ENCODE results near the gene GNRH2.
A peak's percentile ranks its signal among the peaks of the same experiment; 100 is the strongest.
"Not testable (repeated sequence)": the region's sequence is repeated elsewhere in the genome, so short reads cannot be mapped to it uniquely, and the experiment has no call there.

Gene GNRH2

DNA sequence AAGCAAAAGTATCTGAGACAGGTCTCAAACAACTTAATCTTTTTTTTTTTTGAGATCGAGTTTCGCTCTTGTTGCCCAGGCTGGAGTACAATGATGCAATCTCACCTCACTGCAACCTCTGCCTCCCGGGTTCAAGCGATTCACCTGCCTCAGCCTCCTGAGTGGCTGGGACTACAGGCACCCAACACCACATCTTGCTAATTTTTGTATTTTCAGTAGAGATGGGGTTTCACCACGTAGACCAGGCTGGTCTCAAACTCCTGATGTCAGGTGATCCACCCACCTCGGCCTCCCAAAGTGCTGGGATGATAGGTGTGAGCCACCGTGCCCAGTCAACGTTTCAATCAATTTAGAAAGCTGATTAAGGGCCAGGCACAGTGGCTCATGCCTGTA lies 29.8 kb downstream of the GNRH2 start:
- DNase-seq (ENCODE audit: low read depth), result not testable (repeated sequence)

DNA sequence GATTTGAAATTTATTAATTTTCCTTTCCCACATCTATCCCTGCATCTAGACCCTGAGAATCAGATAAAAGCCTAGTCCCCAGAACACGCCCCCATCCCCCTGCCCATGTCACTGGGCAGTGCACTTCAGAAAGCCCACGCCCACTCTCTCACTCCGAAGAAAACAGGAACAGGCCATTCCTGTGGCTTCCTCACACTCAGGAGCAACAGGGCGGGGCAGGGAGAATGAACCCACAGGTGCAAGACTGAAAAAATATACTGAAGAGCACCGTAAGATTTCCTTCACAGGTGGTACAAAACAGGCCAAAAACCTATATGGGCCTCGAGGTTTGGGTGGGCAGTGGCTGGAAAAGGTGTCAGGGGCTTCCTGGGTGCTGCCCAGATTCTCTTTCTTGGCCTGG lies 31.4 kb downstream of the GNRH2 start:
- DNase-seq (ENCODE audit: low read depth), result no peak

DNA sequence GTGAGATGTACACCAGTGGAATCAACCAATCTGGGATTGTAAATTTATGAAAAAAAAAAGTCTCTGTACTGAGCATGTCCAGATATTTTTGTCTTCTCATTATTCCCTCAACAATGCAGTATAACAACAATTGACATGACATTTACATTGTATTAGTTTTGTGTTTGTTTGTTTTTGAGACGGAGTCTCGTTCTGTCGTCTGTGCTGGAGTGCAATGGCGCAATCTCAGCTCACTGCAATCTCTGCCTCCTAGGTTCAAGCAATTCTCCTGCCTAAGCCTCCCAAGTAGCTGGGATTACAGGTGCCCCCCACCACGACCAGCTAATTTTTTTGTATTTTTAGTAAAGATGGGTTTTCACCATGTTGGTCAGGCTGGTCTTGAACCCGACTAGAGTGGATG lies 31.9 kb downstream of the GNRH2 start:
- not testable (repeated sequence) for DNase-seq (ENCODE audit: low read depth)

DNA sequence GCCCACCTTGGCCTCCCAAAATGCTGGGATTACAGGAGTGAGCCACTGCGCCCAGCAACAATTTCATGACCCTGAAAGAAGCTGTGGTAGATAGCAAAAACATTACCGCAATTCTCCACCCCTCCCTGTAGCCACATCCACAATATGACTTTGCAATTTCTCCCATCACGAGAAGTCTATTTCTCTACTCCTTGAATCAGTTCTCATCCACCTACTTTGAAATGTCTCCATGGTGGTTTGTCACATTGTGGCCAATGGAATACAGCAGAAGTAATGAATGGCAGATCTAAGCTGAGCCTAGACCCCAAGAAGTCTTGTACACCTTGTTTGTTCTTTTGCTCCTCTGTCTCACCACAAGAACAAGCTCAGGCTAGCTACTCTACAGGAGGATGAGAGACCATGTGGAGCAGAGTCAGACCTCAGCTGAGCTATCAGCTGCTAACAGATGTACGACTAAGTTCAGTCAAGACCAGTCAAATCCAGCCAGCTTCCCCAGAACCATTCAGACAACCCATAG lies 34.3 kb downstream of the GNRH2 start:
- DNase-seq (ENCODE audit: low read depth), result no peak

DNA sequence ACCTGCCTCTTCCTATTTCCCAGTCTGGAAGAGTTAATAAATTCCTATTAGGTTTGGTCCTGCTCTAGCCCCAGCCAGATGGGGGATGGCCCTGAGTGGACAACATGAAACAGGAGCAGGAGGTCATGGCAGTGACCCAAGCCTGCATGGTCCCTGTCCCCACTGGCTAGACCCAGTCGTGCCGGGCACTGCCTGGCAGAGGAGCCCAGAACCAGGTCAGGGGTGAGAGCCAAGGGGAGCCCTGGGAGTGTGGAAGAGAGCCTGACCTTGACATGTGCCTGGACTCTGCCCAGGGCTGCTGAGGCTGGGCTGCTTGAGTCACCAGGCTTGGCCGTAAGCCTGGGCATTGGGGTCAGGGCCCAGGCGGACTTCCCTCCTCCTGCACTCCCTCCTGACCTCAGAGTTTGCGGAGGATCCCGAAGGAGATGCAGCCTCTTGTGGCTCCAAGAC lies 37.5 kb downstream of the GNRH2 start:
- DNase-seq (ENCODE audit: low read depth), result no peak

DNA sequence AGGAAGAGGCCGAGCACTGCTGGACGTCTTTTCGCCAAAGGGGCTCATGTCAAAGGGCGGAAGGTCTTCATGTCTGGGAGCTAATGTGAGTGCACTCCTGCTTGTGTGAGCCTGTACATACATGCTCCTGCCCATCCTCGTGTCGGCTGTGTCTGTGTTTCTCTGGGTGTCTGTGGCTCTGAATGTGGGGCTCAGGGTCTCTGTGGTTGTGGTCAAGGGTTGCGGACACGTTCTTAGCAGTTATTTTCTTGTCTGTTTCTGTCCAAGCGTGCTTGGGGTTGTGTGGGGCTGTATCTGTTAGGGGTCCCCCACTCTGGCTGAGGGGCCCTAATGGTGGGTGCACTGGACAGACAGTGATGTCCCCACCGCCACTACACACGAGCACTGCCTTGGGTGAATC lies 38.2 kb downstream of the GNRH2 start:
- no peak for DNase-seq (ENCODE audit: low read depth)

DNA sequence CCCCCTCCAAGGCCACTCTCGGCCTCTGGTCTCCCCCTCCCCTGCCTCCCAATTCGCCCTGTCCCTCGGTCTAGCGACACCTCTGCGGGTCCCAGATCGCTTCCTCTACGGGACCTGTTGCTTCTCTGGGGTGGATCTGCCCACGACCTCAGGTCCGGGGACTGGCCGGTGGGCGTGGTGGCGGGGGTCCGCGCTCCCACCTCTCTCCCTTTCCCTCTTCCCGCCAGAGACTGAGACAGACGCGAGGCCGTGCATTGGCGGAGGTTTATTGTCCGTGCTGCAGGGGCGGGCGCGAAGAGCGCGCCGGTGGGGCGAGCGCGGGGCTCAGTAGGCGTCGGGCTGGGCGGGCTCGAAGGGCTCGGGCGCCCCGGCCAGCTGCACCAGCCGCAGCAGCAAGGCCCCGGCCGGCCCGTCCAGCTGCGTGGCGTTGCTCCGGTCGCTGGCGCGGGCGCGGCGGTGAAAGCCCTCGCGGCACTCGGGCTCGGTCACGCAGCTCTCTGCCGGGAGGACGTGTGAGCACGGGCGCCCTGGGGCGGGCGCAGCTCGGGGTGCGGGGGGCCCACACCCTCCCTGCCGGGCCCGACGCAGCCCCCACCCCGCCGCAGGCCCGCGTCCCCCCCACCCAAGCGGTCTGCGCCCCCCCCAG lies 39.0 kb downstream of the GNRH2 start:
- DNase-seq (ENCODE audit: low read depth), result no peak

DNA sequence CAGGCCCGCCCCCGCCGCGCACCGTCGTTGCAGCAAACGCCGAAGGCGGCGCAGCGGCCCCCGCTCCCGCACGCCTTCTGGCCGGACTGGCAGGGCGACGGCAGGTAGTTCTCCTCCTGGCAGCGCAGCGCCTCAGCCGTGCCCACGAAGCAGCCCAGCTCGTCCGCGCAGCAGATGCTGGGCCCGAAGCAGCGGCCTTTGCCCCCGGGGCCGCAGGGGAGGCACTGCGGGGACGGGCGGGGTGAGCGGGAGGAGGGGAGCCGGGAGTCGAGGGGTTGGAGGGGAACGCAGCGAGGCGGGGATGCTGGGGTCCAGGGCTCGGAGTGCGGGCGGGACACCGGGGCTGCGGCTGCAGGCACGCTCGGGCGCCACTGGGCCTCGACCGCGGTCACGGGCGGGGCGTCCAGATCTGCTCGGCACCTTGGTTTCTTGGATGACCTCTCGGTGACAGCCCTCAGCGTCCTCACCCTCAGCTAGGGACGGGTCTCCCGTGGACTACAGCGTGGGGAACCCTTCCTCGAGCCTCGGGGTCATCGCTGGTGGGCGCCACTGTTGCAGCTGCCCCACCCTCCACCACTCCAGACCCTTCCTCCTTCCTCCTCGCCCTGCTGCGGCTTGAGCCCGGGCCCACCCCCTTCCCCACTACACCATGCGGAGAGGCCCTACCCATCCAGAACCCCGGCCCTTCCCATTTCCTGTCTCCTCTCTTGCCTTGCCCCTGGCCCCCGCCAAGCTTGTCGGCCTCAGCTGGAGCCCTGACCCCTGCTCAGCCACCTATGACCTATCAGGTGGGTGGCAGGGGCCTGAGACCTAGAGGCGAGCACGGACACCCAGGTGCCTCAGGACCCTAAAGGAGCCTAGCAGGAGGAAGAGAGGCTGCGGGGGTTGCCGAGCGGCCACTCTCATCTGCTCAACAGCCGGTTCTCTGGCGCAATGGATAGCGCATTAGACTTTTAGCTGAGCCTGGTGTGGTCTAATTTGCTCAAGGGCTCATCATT lies 39.8 kb downstream of the GNRH2 start:
- DNase-seq (ENCODE audit: low read depth), result no peak

DNA sequence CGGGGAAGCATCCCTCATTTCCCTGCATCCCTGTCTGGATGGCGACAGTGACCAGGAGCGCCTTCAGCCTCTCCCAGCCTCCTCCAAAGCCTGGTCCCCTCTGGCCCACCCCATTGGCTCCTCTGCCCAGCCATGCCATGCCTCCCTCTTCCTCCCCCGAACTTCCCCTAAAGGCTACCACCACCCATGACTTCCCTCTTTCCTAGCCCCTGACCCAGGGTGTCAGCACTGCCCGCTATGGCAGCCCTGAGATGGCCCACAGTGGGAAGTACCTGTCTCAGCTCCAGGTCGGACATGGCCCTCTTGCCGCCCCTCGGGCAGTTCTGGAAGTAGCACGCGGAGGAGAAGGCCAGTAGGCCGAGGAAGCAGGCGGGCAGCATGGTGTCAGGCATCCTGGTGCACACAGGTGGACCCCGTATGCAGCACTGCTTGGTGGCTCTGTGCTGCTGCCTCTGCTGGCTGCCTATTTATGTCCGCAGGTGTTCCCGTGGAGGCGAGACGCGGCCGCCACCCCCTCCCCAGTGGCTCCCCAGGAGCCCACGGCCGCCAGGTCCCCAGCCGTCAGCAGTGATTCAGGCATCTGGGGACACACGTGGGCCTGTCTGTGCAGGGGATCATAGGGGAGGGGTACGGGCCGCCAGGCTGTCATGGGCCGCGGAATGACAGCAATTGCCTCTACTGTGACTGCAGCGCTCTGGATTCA lies 41.0 kb downstream of the GNRH2 start, which contains the start of gene AVP:
AVP (minus strand) TSS at position 442 of the 703 bp plus-strand sequence; CDS start at position 392, 50 bp downstream.
- DNase-seq (ENCODE audit: low read depth), result no peak

DNA sequence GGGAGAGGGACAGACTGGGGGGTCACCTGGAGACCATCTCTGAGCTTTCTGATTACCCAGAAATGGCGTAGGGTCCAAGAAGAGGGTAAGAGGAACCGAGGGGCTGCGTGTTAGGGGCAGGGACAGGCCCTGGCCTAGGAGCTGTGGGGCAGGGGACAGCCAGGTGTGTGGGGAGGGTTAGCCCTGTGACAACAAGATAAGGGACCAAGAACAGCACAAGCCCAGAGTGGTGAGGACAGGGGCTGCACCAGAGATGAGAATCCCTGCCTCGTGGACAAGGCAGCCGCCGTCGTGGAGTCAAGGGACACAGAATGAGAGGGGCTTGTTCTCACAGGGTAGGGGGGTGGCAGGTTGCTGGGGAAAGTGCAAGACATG lies 41.6 kb downstream of the GNRH2 start:
- no peak for DNase-seq (ENCODE audit: low read depth)

DNA sequence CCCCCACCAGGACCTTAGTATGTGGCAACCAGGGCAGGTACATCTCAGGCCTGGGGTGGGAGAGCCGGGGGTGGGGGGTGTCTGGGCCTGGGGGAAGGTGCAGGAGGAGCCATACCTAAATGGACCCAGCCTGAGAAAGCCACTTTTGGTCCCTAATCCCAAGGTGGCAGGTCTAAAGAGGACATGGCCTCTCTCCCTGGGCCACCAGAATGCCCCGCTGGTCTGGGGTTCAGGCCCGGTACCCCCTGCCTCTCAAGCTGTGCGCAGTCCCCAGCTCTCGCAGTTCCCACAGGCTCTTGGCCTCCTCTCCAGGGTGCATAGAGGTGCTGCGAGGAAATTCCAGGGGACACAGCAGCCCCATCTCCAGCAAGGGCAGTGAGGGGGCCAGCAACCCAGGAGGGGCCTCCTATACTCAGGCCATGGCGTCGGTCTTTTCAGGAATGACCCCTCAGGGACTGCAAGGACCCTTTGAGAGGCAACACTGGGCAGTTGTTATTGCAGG lies 42.2 kb downstream of the GNRH2 start:
- no peak for DNase-seq (ENCODE audit: low read depth)

DNA sequence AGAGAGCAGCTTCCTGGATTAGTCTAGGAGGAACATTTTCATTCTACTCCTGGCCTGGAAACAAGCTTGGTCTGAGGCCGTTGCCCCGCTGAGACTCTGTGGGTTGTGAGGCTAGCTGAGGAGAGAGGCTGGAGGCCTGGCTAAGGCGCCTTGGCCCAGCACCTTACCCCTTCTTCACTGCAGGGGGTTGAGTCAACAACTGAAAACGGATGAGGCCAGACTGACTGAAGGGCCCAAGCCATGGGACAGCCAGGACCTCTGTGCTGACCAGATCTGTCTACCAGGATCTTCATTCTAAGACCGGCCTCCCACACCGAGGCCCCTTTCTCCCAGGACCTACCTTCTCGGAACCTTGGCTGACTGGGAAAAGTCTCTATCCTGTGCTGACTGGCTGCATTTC lies 44.6 kb downstream of the GNRH2 start:
- no peak for DNase-seq (ENCODE audit: low read depth)

DNA sequence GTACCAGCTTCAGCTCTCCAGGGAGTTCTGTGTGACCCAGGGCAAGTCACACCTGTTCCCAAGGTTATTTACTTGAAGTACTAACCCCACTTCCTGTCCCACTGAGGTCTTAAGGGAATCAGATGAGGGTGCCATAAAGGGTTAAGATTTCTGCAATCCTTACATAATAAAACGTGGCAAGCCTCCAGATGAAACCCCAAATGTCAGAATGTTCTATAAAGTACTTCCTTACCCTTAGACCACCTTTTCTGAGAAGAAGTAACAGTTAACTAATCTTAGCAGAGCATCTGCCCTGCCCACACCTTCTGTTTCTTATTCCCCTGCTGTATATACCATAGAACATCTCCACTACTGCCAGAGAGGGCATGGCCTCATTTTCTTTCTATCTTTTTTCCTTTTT lies 47.1 kb downstream of the GNRH2 start:
- no peak for DNase-seq (ENCODE audit: low read depth)

DNA sequence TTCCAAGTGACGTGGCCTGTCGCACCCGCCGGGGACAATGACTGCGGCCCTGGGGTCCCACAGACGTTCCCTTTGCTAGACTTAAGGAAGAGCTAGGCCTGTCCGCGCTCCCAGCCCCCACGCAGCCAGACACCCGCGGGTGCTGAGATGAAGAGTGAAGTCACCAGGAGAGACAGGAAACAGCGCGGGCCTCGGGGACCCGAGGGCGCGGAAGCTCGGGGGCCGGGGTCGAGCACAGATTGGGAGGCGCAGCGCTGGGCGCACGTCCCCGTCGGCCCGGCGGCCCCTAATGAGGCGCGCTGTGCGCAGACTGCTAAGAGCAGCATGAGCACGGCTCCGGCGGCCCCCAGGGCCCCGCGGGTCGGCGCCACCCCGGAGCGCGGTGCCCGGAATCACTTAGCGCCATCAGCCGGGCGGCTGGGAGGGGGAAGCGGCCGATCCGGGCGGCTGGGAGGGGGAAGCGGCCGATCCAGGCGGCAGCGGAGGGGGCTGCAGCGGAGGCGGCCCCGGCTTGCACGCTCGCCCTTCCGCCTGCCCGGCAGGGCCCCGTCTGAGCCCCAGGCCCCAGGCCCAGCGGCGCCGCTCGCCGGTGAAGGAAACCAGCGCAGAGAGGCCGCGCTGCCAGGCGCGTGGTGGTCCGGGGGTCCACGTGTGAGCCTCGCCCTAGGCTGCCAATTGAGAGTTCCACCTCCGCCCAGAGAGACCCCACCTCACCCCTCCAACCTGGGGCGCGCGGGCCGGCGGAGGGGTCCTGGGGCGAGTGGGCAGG lies 49.4 kb downstream of the GNRH2 start:
- peak; percentile 38 for DNase-seq (ENCODE audit: low read depth)

DNA sequence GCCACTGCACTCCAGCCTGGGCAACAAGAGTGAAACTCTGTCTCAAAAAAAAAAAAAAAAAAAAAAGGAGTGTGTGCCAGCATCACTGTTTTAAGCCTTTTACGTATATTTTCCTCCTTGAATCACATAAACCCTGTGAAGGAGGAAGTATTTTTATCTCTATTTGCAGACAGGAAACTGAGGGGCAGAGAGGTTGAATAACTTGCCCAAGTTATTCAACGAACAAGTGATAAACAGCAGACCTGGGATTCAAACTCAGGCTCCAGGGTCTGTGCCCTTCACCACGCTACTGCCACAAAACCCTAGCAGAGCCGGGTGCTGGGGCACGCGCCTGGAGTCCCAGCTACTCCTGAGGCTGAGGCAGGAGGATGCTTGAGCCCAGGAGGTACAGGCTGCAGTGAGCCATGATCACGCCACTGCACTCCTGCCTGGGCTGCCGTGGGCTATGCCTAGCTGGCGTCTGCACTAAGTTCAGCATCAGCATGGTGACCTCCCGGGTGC lies 50.5 kb downstream of the GNRH2 start:
- DNase-seq (ENCODE audit: low read depth), result no peak

DNA sequence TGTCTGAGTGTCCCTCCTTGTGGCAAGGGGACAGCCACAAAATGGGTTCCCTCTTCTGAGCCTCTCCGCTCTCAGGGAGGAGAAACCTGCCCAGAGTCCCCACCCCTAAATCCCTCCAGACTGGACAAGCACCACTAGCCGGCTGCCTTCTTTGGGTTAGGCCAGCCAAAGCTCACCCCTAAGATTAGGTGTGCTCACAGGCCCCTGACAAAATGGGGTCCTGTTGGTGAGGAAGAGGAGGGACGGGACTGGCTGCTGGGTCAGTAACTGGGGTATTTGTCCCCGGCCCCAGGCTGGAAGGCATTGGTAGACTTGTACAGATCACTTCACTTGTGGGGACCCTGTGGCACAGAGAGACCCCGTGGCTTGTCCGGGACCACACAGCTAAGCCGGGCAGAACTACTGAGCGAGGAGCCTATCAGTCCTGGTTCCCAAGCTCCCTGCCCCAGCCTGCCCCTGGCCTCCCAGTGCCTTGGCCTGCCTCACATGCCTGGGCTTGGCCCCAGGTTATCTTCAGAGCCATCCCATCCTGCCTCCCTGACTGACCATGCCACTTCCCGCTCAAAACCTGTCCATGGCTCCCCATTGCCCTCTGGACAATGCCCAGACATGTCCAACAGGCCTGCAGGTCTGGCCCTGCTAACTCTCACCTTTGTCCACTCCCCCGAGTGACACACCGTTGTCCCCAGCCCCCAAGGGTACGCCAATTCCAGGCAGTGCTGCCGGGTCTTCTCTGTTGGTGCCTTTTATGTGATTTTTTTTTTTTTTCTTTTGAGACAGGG lies 51.6 kb downstream of the GNRH2 start:
- no peak for DNase-seq (ENCODE audit: low read depth)

Measured in activated T-cell treated with anti-CD3 and anti-CD28 coated beads for 48 hours (primary cell).